GM21423 (cell line): ENCODE results near the gene DSG4.
"Not testable (repeated sequence)": the region's sequence is repeated elsewhere in the genome, so short reads cannot be mapped to it uniquely, and the experiment has no call there.

Experiments
- ATAC-seq: cut with Tn5 transposase; IDR thresholded peaks from one replicate; pipeline ENCODE4 v1.9.1; 2021; ENCODE audit warnings: mild to moderate bottlenecking, moderate library complexity; ENCODE audit not compliant: unreplicated experiment

Gene DSG4

GRCh38 chr18:31376477-31376876, at the start of gene DSG4:
TSS of gene DSG4 (plus strand) at chr18:31376777. CDS start at chr18:31376912, 135 bp downstream.
- no peak for ATAC-seq

GRCh38 chr18:31329787-31330438, 46.7 kb upstream of the DSG4 start:
- no peak for ATAC-seq

- no peak for ATAC-seq
These were observed 33.1 kb upstream of the DSG4 start for GRCh38 chr18:31343454-31343853.

- ATAC-seq = not testable (repeated sequence)
These were observed 23.2 kb upstream of the DSG4 start for GRCh38 chr18:31353336-31353735.

- no peak for ATAC-seq
These were observed 21.6 kb upstream of the DSG4 start for GRCh38 chr18:31354990-31355389.

GRCh38 chr18:31356025-31356424, 20.6 kb upstream of the DSG4 start:
- no peak for ATAC-seq

GRCh38 chr18:31364190-31364589, 12.4 kb upstream of the DSG4 start:
- no peak for ATAC-seq

- ATAC-seq = no peak
These were observed 7.1 kb upstream of the DSG4 start for GRCh38 chr18:31369478-31369877.

- ATAC-seq = no peak
These were observed 4.6 kb upstream of the DSG4 start for GRCh38 chr18:31371989-31372388.

GRCh38 chr18:31373641-31374040, 2.9 kb upstream of the DSG4 start:
- ATAC-seq = no peak

GRCh38 chr18:31380912-31381311, 4.3 kb downstream of the DSG4 start:
- ATAC-seq = no peak

- ATAC-seq = no peak
These were observed 5.5 kb downstream of the DSG4 start for GRCh38 chr18:31382107-31382506.

GRCh38 chr18:31386741-31387140, 10.2 kb downstream of the DSG4 start:
- ATAC-seq = no peak

- no peak for ATAC-seq
These were observed 16.7 kb downstream of the DSG4 start for GRCh38 chr18:31393286-31393685.

GRCh38 chr18:31396796-31397612, 20.4 kb downstream of the DSG4 start:
- ATAC-seq = no peak

- no peak for ATAC-seq
These were observed 21.6 kb downstream of the DSG4 start for GRCh38 chr18:31398191-31398590.

GRCh38 chr18:31399306-31400032, 22.9 kb downstream of the DSG4 start:
- ATAC-seq = no peak

GRCh38 chr18:31401156-31402025, 24.8 kb downstream of the DSG4 start:
- ATAC-seq = no peak

- ATAC-seq = no peak
These were observed 25.4 kb downstream of the DSG4 start for GRCh38 chr18:31402026-31402373.

GRCh38 chr18:31403409-31403808, 26.8 kb downstream of the DSG4 start:
- ATAC-seq = no peak

GRCh38 chr18:31407649-31408048, 31.1 kb downstream of the DSG4 start:
- ATAC-seq = no peak
